Left renal cortex interstitium (tissue), 4 donors: ENCODE data around the gene ZSWIM6. TPM values are rescaled to one million over a fixed set of nuclear protein-coding genes. Genes with fewer than 3 reads are reported as not detected.

ENCODE experiments used
- DNase-seq, 4 donors: peaks; one replicate each; pipeline ENCODE4 v3.0.0-alpha.2; 2013; ENCODE audit warnings: low read depth in 4 of 4, low spot score in 2 of 4, missing footprints in 1 of 4
- polyA plus RNA-seq, 4 donors: library from polyadenylated mRNA; unstranded; fragments of 120-200 nt; gene quantifications; one replicate each; pipeline ENCODE4 v1.2.1, GENCODE V29; 2013; ENCODE audit not compliant: insufficient read length in 4 of 4

Gene ZSWIM6
- polyA plus RNA-seq, 4 donors, result 22.3 to 35.4 (median 26.9) TPM

DNA sequence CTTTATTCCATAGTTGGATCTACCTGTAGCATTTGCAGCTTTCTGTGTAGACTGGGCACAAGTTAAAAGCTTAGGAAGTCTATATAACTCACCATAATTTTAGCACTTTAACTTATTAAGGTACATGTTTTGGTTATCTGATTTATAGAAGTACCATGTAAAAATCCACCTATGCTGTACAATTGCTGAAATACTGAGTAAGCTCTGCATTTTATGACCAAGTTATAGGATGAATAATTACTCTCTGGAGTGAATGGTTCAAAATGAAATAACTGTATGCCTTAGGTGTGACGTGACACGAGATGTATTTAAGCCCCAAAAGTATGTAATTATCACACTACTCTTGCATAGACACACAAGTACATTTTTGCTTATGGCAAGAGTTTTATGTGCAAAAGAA, 22.1 kb downstream of the ZSWIM6 start:
- no peak for DNase-seq

DNA sequence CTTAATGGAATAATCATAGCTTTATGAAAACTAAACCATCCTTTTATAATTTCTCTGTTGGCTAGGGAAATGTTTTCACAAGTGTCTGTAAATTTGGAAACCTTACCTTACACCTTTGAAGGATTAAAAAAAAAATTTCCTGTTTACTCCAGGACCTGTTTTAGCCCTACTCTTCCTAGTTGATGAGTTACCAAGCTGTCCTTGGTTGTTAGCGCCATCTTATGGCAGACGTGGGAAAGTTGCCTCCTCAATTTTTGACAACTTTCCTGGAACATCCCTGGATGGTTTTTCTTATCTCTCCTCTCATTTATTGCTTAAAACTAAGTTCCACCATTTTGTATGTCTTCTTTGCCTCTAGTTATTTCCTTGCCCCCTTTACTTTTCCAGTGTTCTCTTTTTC, 25.7 kb downstream of the ZSWIM6 start:
- no peak for DNase-seq

DNA sequence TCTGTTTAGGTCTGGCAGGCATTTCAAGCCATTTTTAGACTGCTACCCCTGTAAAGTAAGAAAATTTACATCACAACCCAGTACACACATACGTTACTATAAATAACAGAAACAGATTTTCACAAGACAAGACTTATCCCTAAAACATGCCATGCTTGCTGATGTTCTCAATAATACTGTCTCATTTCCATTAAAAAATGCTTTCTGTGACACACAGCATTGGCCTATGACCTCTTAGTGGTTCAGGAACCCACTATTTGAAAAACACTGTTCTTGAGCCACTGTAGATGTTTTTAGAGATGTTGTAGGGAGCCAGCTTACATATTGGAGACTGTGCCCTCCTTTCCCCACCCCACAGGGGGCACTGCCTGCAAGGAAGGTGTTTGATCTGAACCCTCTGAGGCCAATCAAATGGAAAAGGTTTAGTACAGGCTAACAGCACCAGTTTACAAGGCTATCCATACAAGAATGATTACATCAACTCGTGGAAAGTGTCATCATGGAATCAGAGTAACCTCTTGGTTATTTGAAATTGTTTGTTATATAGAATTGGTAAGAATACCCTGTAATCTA, 30.8 kb downstream of the ZSWIM6 start:
- no peak for DNase-seq

DNA sequence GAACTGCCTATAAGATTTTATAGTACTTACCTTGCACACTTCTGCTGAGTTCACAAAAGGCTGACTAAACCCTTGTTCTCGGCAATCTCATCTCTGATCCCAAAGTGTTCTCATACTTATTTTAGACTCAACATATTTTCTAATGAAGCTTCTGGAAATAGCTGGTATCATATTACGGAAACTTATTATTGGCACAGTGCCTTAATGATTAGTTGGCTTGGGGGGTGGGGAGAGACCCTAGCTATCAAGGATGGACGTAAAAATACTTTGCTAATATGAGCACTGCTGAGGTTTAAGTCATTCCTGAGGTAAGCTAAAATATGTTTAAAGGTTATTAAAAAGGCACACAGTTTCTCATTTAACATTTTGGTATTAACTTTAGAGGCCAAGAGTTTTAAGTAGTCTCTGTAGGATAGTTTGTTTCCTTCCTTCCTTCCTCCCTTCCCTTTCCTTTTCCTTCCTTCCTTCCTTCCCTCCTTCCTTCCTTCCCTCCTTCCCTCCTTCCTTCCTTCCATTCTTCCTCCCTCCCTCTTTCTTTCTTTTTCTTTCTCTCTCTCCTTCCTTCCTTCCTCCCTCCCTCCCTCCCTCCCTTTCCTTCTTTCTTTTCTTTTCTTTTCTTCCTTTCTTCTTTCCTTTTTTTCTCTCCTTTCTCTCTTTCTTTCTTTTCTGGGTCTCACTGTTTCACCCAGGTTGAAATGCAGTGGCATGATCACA, 31.5 kb downstream of the ZSWIM6 start:
- DNase-seq, result no peak

DNA sequence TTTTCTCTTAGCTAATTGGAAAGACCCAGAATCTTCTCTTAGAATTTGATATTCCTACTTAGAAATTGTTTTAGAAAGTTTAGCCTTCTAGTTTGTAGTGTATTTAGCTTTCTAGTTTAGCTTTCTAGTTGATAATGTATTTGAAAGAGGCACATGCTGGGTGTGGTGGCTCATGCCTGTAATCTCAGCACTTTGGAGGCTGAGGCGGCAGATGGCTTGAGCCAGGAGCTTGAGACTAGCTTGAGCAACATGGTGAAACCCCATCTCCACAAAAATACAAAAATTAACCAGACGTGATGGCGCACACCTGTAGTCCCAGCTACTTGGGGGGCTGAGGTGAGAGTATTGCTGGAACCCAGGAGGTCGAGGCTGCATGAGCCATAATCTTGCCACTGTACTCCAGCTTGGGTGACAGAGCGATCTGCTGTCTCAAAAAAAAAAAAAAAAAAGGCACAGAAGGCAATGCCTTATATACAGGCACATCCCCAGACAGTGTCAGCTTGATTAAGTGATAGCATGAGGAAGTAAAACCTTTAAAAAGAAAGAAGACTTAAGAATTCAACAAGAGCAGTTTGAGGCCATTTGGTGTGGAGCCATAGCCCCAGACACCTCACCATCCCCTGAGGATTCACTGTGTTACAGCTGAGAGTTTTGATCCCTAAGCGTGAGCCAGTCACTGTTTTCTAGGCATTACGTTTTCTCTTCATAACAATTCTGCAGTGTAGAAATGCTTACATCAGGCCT, 34.6 kb downstream of the ZSWIM6 start:
- no peak for DNase-seq

DNA sequence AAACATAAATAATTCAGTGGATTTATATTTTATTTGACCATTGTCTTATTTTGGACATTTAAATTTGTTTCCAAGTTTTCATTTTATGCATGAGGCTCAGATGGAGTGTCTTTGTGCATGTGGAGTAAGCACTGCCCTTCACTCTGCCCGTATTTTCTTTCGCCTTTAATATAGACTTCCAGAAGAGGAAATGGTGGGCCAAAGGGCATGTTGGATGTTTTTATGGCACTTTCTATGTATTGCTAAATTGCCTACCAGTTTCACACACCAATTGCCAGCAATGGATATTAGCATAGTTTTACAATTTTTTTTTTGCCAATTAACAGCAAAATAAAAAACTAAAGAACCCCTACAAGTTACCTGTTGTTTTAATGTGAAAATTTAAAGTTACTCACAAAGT, 38.4 kb downstream of the ZSWIM6 start:
- DNase-seq, result no peak

DNA sequence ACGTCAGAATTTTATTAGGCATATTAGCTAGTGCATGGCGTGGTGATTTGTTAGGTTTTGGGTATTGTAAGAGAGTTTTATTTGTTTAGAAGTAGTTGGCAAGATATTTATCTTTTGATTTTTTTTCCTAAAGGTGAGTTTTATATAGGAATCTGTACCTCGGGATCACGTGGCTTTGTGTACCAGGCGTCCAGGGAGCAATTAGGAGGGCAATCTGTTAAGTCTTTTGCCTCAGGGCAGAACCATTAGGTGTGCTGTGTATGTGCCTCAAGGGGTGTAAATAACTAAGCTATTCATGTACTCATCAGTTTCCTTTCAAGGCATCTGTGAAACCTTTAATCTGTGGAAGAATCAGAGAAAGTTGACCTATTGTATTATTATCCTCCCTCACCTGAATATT, 39.4 kb downstream of the ZSWIM6 start:
- no peak for DNase-seq

DNA sequence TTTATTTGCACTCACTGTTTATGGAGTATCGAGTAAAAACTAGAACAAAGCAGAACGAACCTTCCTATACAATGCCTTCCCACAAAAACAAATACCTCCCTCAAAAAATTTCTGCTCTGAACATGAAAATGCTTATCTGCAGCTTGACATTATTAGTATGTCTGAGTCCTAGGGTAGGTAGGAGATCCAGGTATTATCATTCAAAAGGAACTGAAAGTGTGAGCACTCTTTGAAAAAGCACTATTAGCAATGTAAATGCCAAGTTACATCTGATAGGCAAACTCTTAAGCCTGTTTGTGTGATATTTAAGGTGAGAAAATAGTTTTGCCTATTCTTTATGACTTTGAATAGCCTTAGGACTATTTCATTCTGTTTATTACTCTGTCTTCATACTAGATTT, 47.6 kb downstream of the ZSWIM6 start:
- DNase-seq, result no peak

DNA sequence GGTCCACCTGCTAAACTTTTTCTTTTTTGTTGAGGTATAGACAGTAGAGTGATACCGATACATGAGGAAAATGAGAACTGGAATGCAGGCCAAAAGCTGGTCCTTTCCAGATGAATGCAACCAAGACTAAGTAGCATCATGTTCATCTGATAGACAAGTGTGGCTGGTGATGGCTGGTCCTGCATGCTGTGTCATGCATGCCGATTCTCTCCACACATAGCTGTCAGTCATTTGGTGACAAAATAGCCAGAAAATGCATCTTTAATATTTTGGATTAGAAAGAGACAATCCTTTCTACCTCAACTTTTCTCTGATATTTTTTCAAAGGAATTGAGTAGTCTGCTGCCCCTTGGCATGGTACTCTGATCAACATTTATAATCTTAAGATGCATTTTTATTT, 49.9 kb downstream of the ZSWIM6 start:
- DNase-seq, result no peak

DNA sequence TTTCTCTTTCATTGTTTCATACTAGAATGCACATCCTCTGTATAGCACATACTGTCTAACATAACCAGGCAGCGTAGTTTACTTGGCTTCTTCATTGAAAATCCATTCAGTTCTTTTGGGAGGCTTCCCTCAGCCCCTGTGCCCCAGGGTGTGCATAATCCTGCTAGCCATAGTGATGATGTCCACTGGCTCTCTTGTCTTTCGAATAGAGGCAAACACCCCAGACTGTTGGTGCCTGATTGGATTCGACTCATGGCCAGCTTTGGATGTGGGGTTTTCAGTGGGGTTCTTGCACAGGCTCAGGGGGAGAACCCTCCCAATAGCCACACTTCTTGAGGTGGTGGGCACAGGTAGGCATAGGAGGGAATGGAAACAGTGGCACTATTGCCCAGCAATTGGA, 53.6 kb downstream of the ZSWIM6 start:
- DNase-seq, result no peak

DNA sequence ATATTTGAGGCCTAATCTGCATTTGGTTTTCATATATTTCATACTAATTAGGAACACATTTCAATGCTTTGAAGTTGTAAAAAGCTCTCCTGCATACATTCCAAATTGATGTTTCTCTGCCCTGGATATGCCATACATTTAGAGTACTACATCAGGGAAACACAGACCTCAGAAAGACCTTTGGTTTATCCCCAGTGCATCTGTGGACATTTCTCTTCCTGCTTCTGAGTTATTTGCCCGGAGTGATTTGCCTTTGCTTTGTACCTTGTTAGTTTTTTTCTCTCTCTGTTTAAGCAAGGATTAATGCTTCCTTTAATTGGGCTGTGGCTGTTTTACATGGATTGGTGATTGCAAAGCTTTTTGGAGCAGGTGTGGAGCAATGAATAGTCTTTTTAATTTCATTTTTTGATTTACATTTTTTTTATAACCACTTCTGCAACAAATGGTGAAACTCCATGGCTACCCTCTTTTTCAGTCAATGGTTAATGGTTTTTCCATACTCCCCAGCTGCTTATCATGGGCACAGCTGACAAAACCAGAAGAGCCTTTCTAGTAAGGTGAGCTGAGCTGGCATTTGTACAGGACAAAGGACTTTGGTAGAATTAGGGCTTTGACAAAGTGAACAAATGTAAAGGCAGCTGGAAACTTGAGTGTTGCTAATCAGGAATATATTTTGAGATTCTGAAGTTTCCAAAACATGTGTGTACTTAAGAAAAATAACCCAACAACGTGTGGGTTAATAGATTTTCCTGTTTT, 54.2 kb downstream of the ZSWIM6 start:
- no peak for DNase-seq

DNA sequence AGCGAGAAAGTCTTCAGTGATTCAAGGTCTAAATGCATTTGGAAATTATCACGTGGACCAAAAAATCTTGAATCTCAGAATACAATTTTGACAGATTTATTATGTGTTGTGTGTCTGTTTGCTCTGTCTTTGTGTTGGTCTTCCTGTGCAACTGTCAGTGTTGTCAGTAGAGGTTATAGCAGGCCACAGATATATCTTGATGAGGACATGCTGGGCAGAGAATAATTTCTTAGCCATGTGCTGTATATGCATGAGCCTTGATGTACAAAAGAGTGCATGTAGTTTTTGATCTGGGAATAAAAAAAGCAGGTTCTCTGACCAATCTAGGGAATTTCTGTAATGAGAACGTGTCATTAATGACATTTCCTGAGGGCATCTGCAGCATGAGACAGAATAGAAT, 57.6 kb downstream of the ZSWIM6 start:
- DNase-seq, result no peak

DNA sequence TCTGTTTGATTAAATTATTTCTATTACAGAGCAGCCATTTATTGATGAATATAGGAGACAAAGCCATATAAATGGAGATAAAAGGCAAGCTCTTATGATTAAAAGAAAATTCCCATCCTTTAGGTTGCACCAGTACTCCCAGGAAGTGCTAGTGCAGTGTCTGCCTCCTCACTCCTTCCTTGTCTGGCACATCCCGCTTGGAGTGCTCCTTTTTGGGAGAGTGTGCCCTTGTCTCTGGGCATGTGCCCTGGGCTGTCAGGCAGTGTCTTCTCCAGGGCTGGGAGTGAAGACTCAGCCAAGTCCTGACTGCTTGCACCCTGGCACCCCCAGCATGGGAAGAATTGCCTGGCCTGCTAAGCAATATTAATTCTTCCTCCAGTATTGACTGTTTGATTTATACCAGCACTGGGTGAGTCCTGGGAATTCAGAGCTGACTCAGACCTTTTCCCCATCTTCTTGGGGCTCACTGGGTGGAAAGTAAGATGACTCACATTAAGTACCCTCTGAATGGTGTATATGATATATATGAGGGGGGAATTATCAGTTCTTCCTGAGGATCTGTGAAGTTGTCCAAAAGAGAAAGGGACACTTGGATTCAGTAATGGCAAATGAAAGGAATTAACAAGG, 62.1 kb downstream of the ZSWIM6 start:
- no peak for DNase-seq

DNA sequence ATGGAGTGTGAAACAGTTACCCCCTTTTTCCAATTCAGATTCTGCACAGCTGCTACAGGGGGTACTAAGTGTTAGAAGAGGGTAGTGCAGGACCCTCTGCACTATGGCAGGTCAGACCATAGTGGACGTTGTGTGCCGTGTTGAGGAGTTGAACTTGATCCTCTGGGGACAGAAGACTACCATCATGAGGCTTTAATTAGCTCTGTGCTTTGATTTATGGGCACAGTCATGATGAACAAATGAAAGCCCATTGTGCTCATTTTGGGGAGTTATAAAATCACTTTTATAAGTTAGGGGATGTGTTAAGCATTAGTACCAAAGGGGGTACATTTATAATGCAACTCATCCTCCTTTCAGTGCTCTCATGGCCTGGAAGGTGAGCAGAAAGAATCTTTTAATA, 62.7 kb downstream of the ZSWIM6 start:
- DNase-seq, result no peak

DNA sequence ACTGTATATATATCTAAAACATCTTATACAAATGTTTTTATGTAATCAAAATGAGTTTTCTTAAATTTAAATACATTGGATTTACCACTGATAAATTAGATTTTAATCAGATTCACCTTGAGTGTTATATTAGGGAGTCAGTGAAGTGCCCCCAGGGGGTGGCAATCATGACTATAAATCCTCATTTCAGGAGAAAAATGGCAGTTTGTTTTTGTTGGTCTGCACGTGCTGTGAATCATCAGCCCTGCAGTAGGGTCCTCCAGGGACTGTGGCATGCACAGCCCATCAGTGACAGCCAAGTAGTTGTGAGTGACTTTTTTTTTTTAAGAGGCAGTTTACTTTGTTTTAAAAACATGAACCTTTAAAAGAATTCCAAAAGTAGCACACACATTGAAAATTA, 65.2 kb downstream of the ZSWIM6 start:
- DNase-seq, result no peak

DNA sequence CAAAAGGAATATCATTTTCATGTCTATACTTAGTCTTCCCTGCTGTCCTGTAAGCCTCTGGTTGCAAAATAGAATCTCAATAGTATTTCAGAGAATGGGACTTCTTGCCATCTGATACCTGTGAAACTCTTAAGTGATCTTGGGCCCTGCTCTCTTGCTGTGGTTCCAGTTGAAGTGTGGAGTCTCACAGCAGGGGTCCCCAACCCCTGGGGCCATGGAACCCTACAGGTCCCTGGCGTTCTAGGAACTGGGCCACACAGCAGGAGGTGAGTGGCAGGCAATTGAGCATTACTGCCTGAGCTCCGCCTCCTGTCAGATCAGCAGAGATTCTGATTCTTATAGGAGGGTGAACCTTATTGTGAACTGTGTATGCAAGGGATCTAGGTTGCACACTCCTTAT, 65.9 kb downstream of the ZSWIM6 start:
- DNase-seq, result no peak

DNA sequence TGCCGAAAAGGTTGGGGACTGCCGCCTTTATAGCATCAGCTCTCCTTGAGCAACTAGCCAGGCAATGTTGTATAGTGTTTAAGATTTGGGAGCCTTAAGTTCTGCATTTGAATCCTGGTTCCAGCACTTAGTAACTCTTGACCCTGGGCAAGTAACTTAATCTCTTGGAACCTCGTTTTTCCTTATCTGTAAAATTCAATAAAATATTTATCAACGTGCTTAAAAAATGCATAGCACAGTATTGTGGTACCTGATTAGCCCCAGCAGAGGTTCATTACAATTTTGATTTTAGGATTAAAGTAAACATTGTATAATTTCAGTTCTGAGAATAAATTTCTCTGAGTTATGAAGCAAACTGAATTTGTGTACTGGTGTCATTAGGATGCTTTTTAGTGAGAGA, 66.4 kb downstream of the ZSWIM6 start:
- DNase-seq, result no peak

DNA sequence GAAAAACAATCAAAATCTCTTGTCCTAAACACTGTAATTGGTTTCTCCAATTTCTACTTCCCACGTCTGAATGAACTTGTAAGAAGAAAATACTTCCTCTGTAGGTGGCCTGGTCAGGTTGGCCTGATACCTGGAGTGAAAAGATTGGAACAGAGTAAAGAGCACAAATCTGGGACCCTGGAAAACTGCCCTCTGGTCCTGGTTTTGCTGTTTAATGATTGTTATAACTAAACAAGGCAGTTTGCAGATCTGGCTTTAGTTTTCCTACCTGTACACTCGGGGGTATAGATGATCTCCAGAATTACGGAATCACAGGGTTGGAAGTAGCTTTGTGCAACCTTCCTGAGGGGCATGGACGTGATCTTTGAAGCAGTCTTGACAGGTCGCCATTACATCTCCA, 67.6 kb downstream of the ZSWIM6 start:
- DNase-seq, result no peak

DNA sequence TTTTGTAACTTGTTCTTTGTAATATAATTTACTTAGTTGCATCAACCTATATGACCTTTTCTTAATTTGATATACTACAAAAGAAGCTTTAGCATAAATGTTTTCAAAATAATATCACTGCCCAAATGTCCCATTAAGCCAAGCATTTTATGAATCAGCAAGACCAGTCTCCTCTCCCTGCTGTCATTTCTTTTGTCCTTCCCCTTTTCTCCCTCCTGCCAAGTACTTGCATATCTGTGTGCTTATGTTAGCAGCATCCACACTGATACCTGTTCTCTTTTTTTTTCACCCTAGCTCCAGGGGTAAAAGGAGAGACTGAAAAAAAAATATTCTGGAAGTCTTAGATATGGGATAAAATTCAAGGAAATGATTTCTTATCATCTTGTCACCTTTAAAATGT, 69.7 kb downstream of the ZSWIM6 start:
- DNase-seq, result no peak

DNA sequence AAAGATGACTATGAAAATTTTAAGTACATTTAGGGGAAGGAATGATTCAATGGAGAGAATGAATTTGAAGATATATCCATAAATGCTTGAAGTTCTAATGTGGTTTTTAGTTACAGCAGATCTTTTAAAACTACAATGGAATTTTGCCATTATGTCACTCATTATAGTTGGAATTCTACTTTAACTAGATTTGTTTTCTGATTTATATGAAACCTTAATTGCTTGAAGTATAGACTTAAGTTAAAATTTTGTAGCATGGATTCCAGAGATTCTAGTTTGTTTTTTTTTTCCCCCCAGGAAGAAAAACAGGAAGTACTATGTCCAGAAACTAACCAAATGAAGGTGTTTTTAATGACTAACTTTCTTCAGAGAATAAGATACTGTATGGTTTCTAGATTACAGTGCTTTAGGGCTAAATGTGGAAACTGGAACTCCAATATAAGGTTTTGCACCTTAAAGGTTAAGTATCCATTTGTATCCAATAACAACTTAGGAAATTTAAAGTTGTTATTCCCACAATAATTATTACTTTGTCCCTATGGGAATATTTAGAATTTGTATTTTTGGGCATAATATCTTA, 70.3 kb downstream of the ZSWIM6 start:
- no peak for DNase-seq
